Fibroblast of lung (primary cell): Measurements from ENCODE around the gene MACC1. TPM values are rescaled to one million over a fixed set of nuclear protein-coding genes. Genes with fewer than 3 reads are reported as not detected.

Experiments
- DNase-seq, 2 donors: peaks; one replicate each; pipeline versions ENCODE4 v3.0.0 to v3.0.0-alpha.2; 2010; ENCODE audit warnings: low read depth in 2 of 2
- H2AFZ ChIP-seq: 2 replicates; pipeline ENCODE4 v1.5.1; 2012; ENCODE audit warnings: low read length, control low read depth, inconsistent platforms
- H3K27ac ChIP-seq: 2 replicates; pipeline ENCODE4 v1.5.1; 2011; ENCODE audit warnings: low read length, control low read depth; ENCODE audit not compliant: insufficient read depth
- H3K27me3 ChIP-seq: 2 replicates; pipeline ENCODE4 v1.5.1; 2011; ENCODE audit warnings: mild to moderate bottlenecking, low read length; ENCODE audit not compliant: control insufficient read depth, insufficient read depth
- H3K36me3 ChIP-seq: 2 replicates; pipeline ENCODE4 v1.5.1; 2011; ENCODE audit warnings: low read length; ENCODE audit not compliant: control insufficient read depth, insufficient read depth
- H3K4me1 ChIP-seq: 2 replicates; pipeline ENCODE4 v1.5.1; 2011; ENCODE audit warnings: low read length; ENCODE audit not compliant: control insufficient read depth, insufficient read depth; ENCODE audit errors: extremely low read depth
- H3K4me2 ChIP-seq: 2 replicates; pipeline ENCODE4 v1.5.1; 2011; ENCODE audit warnings: low read length, control low read depth; ENCODE audit not compliant: insufficient read depth; ENCODE audit errors: extremely low read depth
- H3K4me3 ChIP-seq, 4 experiments: fragments of 200-600 bp in 1 of 4; sonication (generic) in 1 of 4; replicated peaks in 1 of 4; 2 replicates each; pipeline ENCODE4 v1.5.1; 2011 to 2016; ENCODE audit warnings: low read length in 4 of 4, low read depth in 3 of 4, mild to moderate bottlenecking in 3 of 4, control low read depth in 2 of 4, inconsistent platforms in 1 of 4, mixed read lengths in 1 of 4; ENCODE audit not compliant: insufficient read depth in 1 of 4; ENCODE audit errors: control extremely low read depth in 1 of 4
- H3K79me2 ChIP-seq: 2 replicates; pipeline ENCODE4 v1.5.1; 2012; ENCODE audit warnings: mild to moderate bottlenecking, low read length, inconsistent platforms; ENCODE audit not compliant: control insufficient read depth, insufficient read depth
- H3K9ac ChIP-seq: 2 replicates; pipeline ENCODE4 v1.5.1; 2011; ENCODE audit warnings: mild to moderate bottlenecking, low read length, control low read depth; ENCODE audit not compliant: insufficient read depth
- H3K9me3 ChIP-seq: 2 replicates; pipeline ENCODE4 v1.5.1; 2012; ENCODE audit warnings: low read depth, low read length; ENCODE audit not compliant: control insufficient read depth, insufficient read depth
- H4K20me1 ChIP-seq: 2 replicates; pipeline ENCODE4 v1.5.1; 2011; ENCODE audit warnings: low read length; ENCODE audit not compliant: control insufficient read depth, insufficient read depth; ENCODE audit errors: extremely low read depth
- EZH2 ChIP-seq: IDR thresholded peaks from 2 replicates; pipeline ENCODE4 v1.5.1; 2012; ENCODE audit warnings: low read length, control low read depth, mild to moderate bottlenecking; ENCODE audit errors: missing control alignments
- polyA plus RNA-seq, 2 donors: library from polyadenylated mRNA; depleted of rRNA in 1 of 2; stranded (reverse) in 1 of 2; unstranded in 1 of 2; fragments of >200 nt; gene quantifications; 2 replicates each; pipeline ENCODE4 v1.2.1, GENCODE V29; 2011 to 2012; ENCODE audit warnings: missing spikeins in 1 of 2
- total RNA-seq: library from RNA; depleted of rRNA; stranded (reverse); fragments of >200 nt; gene quantifications from 2 replicates; pipeline ENCODE4 v1.2.1, GENCODE V29; 2014
- TF ChIP-seq, protein P1 (sequence below), 2 donors: IDR thresholded peaks in 1 of 2; conservative IDR thresholded peaks in 1 of 2; 1 replicate in 1 of 2; 2 replicates in 1 of 2; pipeline ENCODE4 v1.5.1; 2011 to 2012; ENCODE audit warnings: low read length in 2 of 2, control low read depth in 1 of 2, inconsistent platforms in 1 of 2, low read depth in 1 of 2, mild to moderate bottlenecking in 1 of 2

MACC1 gene
- total and polyA plus RNA-seq, 2 donors (not counting 1 experiment from before 2014, with no cell fraction given), result under 0.01 to 0.33 TPM

DNA sequence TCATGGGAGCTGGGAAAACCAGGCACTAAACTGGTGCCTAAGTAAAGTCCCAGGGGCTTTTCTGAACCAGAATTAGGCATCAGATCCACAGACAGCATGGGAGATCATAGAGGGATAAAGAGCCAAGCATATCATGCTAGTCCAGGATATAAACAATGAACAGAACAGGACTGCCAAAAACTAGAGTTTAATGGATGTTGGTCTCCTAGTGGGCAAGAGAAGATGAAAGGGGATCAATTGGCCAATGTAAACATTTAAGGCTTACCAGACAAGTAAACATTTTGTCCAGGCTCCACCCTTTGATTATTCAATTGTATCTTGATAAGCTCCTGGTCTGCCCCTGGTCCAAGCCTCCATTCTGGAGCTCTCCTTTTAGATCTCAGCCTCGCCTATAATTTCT, 18.9 kb downstream of the MACC1 start:
- H3K79me2 ChIP-seq, result no peaks in the 10 kb centered on the region
- no peak overlapping the region for H3K4me2 ChIP-seq
- H3K4me3 ChIP-seq, result no peak overlapping the region
- no peaks in the 10 kb centered on the region for H4K20me1 ChIP-seq
- no peaks in the 10 kb centered on the region for H3K27me3 ChIP-seq
- H3K9me3 ChIP-seq, result no peaks in the 10 kb centered on the region
- no peaks in the 10 kb centered on the region for H3K36me3 ChIP-seq
- no peak overlapping the region for H2AFZ ChIP-seq
- no peaks in the 10 kb centered on the region for H3K4me1 ChIP-seq
- TF ChIP-seq, protein P1, sequence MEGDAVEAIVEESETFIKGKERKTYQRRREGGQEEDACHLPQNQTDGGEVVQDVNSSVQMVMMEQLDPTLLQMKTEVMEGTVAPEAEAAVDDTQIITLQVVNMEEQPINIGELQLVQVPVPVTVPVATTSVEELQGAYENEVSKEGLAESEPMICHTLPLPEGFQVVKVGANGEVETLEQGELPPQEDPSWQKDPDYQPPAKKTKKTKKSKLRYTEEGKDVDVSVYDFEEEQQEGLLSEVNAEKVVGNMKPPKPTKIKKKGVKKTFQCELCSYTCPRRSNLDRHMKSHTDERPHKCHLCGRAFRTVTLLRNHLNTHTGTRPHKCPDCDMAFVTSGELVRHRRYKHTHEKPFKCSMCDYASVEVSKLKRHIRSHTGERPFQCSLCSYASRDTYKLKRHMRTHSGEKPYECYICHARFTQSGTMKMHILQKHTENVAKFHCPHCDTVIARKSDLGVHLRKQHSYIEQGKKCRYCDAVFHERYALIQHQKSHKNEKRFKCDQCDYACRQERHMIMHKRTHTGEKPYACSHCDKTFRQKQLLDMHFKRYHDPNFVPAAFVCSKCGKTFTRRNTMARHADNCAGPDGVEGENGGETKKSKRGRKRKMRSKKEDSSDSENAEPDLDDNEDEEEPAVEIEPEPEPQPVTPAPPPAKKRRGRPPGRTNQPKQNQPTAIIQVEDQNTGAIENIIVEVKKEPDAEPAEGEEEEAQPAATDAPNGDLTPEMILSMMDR (conservative IDR thresholded peaks at IDR 0.05 in 1 of 2, IDR thresholded peaks at IDR 0.05 in 1 of 2; ENCODE audit: low read depth in 1 of 2, low read length in 2 of 2), result no peak
- no peak for TF ChIP-seq EZH2
- H3K27ac ChIP-seq, result no peak overlapping the region
- H3K9ac ChIP-seq, result no peak overlapping the region
- DNase-seq, result no peak

DNA sequence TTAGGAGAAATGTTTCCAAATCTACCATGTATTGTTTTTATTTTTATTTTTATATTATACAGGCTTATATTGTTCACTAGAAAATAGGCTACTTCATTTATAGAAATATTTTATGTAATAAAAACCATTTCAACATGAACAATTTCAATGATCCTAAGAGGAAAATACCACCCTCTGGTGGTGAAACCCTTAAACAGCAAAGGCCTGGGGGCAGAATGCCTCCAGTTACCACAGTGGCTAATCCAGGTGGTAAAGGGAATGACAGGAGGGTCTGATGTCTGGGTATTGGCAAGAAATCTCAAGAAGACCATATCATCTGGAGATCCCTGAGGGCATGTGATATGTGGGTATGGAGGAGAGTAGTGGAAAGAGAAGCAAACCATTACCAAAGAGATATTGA, 19.3 kb downstream of the MACC1 start:
- TF ChIP-seq, protein P1 (conservative IDR thresholded peaks at IDR 0.05 in 1 of 2, IDR thresholded peaks at IDR 0.05 in 1 of 2; ENCODE audit: low read depth in 1 of 2, low read length in 2 of 2), result peak; percentile 30 to 33
- TF ChIP-seq EZH2, result no peak
- H2AFZ ChIP-seq, result no peak overlapping the region
- DNase-seq, result no peak

DNA sequence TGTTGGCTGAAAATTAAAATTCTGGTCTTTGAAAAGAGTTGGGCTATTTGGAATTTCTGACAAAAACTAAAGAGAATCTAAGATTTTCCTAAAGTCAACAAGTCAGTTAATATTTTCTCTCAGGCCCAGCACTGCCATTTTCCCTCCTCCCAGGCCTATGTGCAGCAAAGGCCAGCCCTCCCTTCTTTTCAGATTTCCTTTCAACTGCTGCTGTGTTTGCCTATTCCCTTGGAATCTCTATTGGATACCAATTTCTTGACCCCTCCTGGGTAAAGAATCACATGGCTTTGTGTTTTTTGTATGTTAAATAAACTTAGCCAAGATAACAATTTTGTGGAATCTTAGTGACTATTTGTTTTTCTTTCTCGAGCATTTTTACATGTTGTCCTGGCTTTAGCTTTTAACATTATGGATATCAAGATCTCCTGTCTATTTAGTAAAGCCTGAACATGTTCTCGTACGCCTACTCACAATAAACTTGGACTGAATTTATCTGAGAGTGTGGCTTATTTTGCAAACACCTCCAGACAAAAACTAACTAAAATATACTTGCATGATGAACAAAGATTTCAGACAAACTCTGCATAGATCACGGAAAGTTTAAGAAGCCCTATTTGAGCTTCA, 19.9 kb downstream of the MACC1 start:
- Histone ChIP-seq H3K4me3 (no peak overlapping the region), H3K27ac (no peak overlapping the region), H3K4me2 (no peak overlapping the region), H3K4me1 (no peaks in the 10 kb centered on the region), H3K79me2 (no peaks in the 10 kb centered on the region), H3K27me3 (no peaks in the 10 kb centered on the region), H3K36me3 (no peaks in the 10 kb centered on the region), H3K9me3 (no peaks in the 10 kb centered on the region), H2AFZ (no peak overlapping the region), H3K9ac (no peak overlapping the region), H4K20me1 (no peaks in the 10 kb centered on the region)
- DNase-seq, result peak in 1 of 2 donors; percentile 48
- TF ChIP-seq, protein P1 (conservative IDR thresholded peaks at IDR 0.05 in 1 of 2, IDR thresholded peaks at IDR 0.05 in 1 of 2; ENCODE audit: low read depth in 1 of 2, low read length in 2 of 2), result no peak
- no peak for TF ChIP-seq EZH2

More for the DNA sequence above, 19.3 kb downstream of the MACC1 start:
- Histone ChIP-seq H3K4me2 (no peak overlapping the region), H4K20me1 (no peaks in the 10 kb centered on the region), H3K36me3 (no peaks in the 10 kb centered on the region), H3K79me2 (no peaks in the 10 kb centered on the region), H3K4me3 (no peak overlapping the region), H3K9me3 (no peaks in the 10 kb centered on the region), H3K27ac (no peak overlapping the region), H3K27me3 (no peaks in the 10 kb centered on the region), H3K4me1 (no peaks in the 10 kb centered on the region), H3K9ac (no peak overlapping the region)
